ENCODE data around the gene NXPH4. TPM values are rescaled to one million over a fixed set of nuclear protein-coding genes. Genes with fewer than 3 reads are reported as not detected.

Gene NXPH4
- total RNA-seq, 1 donor from 2014 or later = not detected

DNA sequence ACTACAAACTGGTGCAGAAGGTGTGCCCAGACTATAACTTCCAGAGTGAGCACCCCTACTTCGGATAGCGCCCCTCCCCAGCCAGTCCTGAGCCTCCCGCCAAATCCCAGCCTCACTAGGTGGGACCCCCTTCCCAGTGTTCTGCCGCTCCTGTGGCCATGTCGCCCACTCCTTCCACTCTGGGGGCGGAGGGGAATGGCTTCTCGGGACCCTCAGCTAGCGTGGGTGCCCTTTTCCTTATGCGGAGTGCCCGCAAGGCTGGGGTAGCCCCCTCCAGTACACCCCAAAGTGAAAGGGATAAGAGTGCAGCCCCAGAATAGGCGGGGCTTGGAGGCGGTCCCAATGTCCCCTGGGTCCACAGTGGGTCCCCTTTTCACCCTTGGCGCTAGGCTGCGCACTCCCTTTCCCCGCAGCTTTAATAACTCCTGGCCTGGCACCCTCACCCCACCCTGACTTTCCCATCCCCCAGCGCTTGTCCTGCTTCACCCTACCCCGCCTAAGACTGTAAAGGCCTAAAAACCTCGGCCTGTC is 9.2 kb downstream of the NXPH4 start:
- H3K4me3 ChIP-seq (ENCODE audit: low read depth, low read length) = no peak overlapping the region
- DNase-seq (ENCODE audit: low read depth) = no peak
- TF ChIP-seq CTCF (conservative IDR thresholded peaks at IDR 0.05; ENCODE audit: low read depth, low read length) = no peak

- TF ChIP-seq CTCF (conservative IDR thresholded peaks at IDR 0.05; ENCODE audit: low read depth, low read length) = no peak
- no peak for DNase-seq (ENCODE audit: low read depth)
- H3K4me3 ChIP-seq (ENCODE audit: low read depth, low read length) = no peak overlapping the region
These were observed 10.2 kb downstream of the NXPH4 start for GRCh38 chr12:57226588-57227314.

- H3K4me3 ChIP-seq (ENCODE audit: low read depth, low read length) = no peak overlapping the region
- TF ChIP-seq CTCF (conservative IDR thresholded peaks at IDR 0.05; ENCODE audit: low read depth, low read length) = no peak
- DNase-seq (ENCODE audit: low read depth) = no peak
These were observed 10.9 kb downstream of the NXPH4 start for GRCh38 chr12:57227315-57228115.

DNA sequence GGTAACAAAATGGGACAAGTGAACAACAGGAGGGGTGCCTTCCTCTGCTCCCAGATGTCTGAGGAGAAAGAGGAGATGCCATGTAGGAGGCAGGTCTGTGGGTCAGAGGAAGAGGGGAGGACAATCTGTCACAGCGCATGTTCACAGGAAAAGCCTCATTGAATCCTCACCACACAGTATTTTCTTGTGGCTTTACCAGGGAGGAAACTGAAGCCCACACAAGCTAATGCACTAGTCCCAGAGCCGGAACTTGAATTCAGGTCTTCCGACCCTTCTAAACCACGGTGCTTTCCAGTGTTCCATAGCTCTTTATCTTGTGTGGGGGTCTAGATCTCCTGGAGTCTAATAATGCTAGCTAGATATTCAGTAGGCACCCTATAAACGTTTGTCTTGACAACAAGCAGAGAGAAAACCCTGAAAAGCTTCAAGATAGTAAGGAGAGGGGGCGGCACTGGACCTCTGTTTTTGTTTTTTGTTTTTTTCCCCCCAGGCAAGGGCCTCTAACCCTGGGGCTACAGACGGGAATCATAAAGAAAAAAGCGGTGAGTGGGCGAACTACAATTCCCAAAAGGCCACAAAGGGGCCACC is 12.5 kb downstream of the NXPH4 start:
- no peak for DNase-seq (ENCODE audit: low read depth)
- no peak for TF ChIP-seq CTCF (conservative IDR thresholded peaks at IDR 0.05; ENCODE audit: low read depth, low read length)
- H3K4me3 ChIP-seq (ENCODE audit: low read depth, low read length) = peak overlapping the region; percentile 78

GRCh38 chr12:57229634-57230380 is 13.2 kb downstream of the NXPH4 start, which contains the start of gene SHMT2:
TSS of gene SHMT2 (plus strand) at chr12:57229711. CDS start at chr12:57229779, 68 bp downstream.
- DNase-seq (ENCODE audit: low read depth) = peak; percentile 55
- peak within 1 kb of the TSS; percentile 78 for H3K4me3 ChIP-seq (ENCODE audit: low read depth, low read length)
- TF ChIP-seq CTCF (conservative IDR thresholded peaks at IDR 0.05; ENCODE audit: low read depth, low read length) = no peak

DNA sequence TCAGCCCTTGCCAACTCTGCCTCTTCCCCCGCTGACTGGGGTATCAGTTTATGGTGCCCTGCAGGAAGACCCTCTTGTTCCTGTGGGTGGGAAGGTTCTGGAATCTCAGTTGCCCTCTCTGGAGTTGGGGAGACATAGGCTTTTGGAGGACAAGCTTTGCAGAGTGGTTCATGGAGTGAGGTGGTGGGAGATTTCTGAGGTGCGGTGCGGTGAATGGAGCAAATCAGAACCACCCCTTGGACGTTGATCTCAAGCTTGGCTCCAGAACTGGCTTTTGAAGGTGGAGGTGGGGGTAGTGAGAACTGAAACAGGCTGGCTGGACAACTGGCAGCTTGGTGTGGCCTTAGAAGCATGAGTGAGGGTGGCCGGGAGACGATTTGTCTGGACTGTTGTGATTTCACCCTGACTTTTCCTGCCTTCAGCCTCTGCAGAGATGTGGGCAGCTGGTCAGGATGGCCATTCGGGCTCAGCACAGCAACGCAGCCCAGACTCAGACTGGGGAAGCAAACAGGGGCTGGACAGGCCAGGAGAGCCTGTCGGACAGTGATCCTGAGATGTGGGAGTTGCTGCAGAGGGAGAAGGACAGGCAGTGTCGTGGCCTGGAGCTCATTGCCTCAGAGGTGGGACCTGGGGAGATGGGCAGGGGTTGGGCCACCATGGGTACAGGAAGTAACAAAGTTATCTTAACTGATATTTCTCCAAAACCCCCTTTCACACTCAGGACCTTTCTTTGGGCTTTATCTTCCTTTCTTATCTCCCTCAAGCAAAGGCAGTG is 14.0 kb downstream of the NXPH4 start:
- H3K4me3 ChIP-seq (ENCODE audit: low read depth, low read length) = peak overlapping the region; percentile 78
- DNase-seq (ENCODE audit: low read depth) = no peak
- TF ChIP-seq CTCF (conservative IDR thresholded peaks at IDR 0.05; ENCODE audit: low read depth, low read length) = no peak
